C4-2B (cell line): ENCODE measurements around the gene SLC29A2.
"Not testable (repeated sequence)": the region's sequence is repeated elsewhere in the genome, so short reads cannot be mapped to it uniquely, and the experiment has no call there.

ENCODE experiments used
- H3K27ac ChIP-seq: fragments of 450-650 bp; 2 replicates; pipeline ENCODE4 v1.5.1; 2017
- ZFX ChIP-seq: fragments of 450-650 bp; IDR thresholded peaks from 2 replicates; pipeline ENCODE4 v1.6.1; 2017
- TF ChIP-seq, protein P1 (sequence below): fragments of 450-650 bp; conservative IDR thresholded peaks from 2 replicates; pipeline ENCODE4 v1.5.1; 2017; ENCODE audit warnings: mild to moderate bottlenecking

SLC29A2 gene

GRCh38 chr11:66408488-66409214 is 37.1 kb upstream of the SLC29A2 start:
- TF ChIP-seq ZFX = no peak
- TF ChIP-seq, protein P1, sequence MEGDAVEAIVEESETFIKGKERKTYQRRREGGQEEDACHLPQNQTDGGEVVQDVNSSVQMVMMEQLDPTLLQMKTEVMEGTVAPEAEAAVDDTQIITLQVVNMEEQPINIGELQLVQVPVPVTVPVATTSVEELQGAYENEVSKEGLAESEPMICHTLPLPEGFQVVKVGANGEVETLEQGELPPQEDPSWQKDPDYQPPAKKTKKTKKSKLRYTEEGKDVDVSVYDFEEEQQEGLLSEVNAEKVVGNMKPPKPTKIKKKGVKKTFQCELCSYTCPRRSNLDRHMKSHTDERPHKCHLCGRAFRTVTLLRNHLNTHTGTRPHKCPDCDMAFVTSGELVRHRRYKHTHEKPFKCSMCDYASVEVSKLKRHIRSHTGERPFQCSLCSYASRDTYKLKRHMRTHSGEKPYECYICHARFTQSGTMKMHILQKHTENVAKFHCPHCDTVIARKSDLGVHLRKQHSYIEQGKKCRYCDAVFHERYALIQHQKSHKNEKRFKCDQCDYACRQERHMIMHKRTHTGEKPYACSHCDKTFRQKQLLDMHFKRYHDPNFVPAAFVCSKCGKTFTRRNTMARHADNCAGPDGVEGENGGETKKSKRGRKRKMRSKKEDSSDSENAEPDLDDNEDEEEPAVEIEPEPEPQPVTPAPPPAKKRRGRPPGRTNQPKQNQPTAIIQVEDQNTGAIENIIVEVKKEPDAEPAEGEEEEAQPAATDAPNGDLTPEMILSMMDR = peak; percentile 100
- H3K27ac ChIP-seq = no peak overlapping the region

GRCh38 chr11:66407651-66408050 is 36.1 kb upstream of the SLC29A2 start:
- H3K27ac ChIP-seq = no peak overlapping the region
- no peak for TF ChIP-seq ZFX
- TF ChIP-seq, protein P1 = no peak

DNA sequence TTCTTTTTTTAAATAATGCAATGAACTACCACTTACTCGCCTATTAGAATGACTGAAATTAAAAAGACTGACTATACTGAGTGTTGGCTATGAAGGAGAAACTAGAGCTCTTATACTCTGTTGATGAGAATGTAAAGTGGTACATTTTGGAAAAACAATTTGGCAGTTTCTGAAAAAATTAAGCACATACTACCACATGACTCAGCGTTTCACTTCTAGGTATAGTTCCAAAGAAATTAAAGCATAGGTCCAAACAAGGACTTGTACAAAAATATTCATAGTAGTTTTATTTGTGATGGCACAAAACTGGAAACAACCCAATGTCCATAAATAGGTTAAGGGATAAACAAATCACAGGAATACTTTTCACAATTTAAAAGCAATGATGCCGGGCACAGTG is 22.4 kb upstream of the SLC29A2 start:
- TF ChIP-seq, protein P1 = no peak
- TF ChIP-seq ZFX = no peak
- H3K27ac ChIP-seq = no peak overlapping the region

- TF ChIP-seq ZFX = no peak
- TF ChIP-seq, protein P1 = no peak
- H3K27ac ChIP-seq = no peak overlapping the region
Observed at GRCh38 chr11:66391322-66391721, 19.8 kb upstream of the SLC29A2 start.

DNA sequence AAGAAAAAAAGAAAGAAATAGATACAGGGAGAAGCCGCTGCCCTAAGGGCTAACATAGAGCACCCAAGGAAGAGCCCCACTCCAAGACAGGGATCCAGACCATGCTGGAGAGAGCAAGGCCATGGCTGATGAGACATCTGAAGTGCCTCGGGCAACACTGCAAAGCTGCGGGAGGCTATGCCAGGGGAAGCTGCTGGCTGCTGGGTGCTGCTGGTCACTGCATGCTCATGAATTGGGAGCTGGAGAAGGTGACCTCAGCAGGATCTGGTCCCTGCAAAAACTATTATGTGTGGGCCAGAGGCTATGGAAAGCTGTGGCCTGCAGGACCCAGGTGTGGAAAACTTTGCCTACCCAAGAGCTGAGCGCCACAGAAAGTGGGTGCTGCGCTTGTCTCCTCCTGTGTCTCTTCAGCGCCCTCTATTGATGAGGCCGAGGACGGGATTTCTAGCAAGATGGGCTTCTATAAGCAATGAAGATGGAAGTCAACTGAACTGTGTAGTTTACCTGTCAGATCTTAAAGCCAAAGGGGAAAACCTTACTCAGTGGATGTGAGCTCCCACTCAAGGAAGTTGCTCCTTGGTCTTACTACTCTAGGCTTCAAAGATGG is 17.3 kb upstream of the SLC29A2 start:
- no peak overlapping the region for H3K27ac ChIP-seq
- no peak for TF ChIP-seq ZFX
- TF ChIP-seq, protein P1 = peak; percentile 86

DNA sequence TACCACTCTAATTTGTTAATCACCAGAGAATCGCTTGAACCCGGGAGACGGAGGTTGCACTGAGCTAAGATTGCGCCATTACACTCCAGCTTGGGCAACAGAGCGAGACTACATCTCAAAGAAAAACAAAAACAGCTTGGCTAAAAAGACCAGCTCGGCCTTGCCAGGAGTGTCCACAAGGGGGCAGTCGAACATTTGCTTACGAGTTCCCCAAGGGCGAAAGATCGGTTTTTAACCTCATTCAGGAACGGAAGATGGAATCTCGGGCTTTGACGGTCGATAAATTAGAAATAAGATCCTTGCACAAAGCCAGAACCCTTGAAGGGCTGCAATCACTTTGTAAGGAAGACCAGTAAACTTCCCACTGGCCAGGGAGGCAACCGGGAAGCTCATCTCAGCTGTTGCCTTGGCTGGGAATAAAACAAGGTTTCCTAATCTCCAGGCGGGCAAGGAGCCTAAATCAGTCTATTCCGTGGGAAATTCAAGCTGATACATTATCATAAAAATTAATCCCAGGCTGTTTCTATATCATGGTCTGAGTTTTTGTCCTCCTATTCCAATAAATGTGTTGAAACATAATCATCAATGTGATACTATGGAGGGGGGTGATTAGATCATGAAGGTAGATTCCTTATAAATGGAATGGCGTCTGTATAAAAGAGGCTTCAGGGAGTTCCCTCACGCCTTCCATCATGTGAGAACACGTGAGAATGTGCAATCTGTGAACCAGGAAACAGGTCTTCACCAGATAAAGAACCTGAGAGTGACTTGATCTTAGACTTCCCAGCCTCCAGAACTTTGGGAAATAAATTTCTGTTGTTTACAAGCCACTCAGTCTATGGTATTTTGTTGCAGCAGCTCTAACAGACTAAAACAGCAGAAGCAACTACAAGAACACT is 14.9 kb upstream of the SLC29A2 start:
- no peak overlapping the region for H3K27ac ChIP-seq
- no peak for TF ChIP-seq ZFX
- TF ChIP-seq, protein P1 = peak; percentile 97

DNA sequence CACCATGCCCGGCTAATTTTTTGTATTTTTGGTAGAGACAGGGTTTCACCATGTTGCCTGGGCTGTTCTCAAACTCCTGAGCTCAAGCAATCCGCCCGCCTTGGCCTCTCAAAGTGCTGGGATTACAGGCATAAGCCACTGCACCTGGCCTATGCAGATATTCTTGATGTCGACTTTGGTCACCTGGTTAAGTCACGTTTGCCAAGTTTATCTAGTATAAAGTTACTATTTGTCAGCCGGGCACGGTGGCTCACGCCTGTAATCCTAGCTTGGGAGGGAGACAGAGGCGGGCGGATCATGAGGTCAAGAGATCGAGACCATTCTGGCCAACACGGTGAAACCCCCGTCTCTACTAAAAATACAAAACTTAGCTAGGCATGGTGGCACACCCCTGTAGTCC is 12.8 kb upstream of the SLC29A2 start:
- not testable (repeated sequence) for H3K27ac ChIP-seq

DNA sequence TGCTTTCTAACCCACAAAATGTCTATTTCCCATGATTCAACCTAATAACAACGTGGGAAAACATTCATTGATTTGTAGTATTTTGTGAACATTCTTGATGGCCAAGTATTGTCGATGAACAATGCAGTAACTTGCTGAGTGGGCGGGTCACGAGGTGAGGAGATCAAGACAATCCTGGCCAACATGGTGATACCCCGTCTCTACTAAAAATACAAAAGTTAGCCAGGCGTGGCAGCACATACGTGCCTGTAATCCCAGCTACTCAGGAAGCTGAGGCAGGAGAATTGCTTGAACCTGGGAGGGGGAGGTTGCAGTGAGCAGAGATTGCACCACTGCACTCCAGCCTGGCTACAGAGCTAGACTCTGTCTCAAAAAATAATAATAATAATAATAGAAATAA is 8.7 kb upstream of the SLC29A2 start:
- not testable (repeated sequence) for H3K27ac ChIP-seq

DNA sequence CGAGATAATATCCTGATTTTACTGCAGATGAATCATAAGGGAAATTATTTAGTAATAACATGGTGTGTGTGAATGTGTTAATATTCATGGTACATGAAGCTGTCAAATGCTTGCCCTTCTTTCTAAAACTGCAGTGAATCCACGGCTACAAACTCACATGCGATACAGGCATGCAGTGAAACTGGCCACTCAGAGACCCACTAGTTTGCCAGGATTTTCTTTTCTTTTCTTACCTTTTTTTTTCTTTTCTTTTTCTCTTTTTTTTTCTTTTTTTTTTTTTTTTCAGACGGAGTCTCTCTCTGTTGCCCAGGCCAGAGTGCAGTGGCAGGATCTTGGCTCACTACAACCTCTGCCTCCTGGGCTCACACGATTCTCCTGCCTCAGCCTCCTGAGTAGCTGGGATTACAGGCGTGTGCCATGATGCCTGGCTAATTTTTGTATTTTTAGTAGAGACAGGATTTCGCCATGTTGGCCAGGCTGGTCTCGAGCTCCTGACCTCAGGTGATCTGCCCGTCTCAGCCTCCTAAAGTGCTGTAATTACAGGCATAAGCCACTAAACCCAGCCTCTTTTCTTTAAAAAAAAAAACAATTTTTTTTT is 2.2 kb upstream of the SLC29A2 start:
- peak overlapping the region; percentile 28; the same call in 1 of the 2 replicates for H3K27ac ChIP-seq
